HG02623 (cell line): ENCODE data around the gene TFAP2A.

Experiments used
- ATAC-seq: cut with Tn5 transposase; IDR thresholded peaks from one replicate; pipeline ENCODE4 v1.9.1; 2021; ENCODE audit warnings: moderate library complexity; ENCODE audit not compliant: unreplicated experiment

Gene TFAP2A

DNA sequence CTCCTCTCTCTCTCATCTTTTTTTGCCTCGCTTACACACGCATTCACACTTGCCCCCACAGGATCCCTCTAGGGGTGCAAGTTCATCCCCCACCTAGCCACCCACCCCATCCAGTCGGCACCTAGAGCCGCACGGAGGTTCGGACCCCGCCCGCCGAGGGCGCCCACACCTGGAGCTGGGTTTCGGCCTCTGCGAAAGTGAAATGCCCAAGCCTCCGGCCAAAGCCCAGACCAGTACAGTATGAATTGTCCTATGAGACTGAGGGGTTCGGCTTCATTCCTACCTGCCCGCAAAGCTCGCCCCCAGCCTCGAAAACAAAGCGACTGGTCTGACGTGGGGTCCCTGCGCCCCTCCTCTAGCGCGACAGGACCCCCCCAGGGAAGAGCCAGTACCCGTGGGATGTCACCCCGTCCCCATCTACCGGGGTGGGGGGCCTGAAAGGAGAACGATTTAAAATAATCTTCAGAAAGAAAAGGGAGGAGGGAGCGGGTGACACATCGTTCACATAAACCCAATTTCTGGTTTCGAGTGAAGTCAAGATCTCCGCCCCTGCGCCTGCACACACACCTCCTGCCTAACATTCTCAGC is 1.5 kb downstream of the TFAP2A start:
- no peak for ATAC-seq

DNA sequence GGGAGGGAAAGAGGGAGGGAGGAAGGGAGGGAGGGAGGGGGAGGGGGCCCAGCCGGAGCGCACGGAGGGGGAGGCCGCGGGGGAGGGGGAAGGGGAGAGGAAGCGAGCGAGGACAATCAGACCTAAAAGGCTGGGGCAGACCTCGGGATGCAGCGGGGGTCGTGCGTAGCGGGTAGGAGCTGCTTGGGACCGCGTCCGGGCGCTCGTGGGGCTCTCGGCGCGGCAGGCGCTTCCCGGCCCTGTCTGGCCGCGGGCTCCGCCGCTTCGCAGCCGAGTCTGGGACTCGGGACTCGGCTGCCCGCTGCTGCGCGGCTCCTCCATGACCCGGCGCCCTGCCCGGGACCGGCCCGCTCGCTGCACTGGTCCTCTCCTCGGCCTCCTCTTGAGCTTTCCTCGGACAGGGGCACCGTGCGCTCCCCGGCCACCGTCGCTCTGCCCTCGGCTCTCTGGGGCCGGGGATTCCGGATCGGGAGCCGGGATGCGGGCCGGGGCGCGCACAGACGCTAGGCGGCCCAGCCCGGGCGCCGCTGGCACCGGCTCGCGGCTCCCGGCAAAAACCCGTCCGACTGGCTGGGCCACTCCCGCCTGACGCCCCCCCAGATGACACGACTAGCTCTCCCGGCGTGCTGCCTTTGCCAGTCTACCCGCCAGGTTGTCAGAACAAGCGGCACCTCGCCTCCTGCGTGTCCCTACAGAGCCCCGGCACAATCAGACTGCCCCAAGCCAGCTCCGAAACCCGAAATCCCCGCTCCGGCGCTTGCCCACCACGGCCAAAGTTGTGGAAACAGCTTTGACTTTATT is 2.2 kb downstream of the TFAP2A start:
- ATAC-seq: peak; percentile 27

DNA sequence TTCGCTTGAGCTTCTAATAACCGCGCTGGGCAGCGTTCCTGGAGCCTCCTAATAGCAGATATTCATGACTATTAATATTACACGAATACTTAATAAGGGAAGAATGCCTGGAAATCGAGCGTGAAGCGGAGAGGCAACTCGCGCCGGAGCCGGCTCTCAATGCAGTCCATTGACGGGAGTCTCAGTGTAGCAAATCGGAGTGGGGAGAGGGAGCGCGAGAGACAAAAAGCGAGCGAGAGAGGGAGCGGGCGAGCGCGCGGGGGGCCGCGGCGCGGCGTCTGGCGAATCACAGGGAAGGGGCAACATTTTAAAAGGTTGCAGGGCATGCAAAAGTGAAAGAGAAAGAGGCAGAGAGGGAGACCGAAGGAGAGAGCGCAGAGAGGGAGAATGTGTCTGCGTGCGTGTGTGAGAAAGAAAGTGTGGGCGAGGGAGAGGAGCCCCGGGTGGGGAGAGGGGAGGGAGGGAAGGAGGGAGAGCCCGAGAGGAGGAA is 2.9 kb downstream of the TFAP2A start:
- peak; percentile 54 for ATAC-seq

DNA sequence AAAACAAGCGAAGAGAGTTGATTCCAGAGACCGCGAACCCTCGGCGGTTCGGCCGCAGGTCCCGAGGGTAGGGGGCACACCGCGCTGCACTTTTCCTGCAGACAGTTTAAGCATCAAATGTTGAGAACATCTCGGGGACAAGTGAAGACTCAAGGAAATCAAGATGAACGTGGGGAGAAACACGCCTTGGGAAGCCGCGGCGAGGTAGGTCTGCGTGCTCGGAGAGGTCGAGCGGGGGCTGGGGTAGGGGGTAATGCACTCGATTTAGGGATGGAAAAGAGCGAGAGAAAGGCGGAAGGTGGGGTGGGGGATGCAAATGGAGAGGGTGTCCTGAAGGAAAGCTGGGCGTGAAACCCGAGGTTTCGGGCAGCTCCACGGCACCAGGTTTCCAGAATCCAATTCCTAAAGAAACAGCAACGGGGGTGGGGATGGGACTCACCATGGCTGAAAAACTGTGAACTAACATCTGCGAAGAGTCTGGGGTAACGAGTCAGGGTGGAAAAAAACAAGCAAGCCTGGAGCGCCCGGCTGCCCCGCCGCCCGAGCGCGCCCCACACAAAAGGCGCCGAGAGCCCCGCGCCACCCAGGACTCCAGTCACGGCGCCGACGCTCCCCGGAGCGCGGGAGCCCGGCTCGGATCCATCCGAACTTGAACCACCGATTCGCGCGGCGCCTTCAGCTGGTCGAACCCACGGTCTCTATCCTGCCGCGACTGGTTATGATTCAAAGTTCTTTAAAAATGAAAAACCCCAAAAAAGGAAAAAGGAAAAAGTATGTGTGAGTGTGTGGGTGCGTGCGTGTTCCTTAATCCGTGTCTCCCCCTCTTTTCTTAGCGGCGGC is 3.5 kb downstream of the TFAP2A start:
- no peak for ATAC-seq

DNA sequence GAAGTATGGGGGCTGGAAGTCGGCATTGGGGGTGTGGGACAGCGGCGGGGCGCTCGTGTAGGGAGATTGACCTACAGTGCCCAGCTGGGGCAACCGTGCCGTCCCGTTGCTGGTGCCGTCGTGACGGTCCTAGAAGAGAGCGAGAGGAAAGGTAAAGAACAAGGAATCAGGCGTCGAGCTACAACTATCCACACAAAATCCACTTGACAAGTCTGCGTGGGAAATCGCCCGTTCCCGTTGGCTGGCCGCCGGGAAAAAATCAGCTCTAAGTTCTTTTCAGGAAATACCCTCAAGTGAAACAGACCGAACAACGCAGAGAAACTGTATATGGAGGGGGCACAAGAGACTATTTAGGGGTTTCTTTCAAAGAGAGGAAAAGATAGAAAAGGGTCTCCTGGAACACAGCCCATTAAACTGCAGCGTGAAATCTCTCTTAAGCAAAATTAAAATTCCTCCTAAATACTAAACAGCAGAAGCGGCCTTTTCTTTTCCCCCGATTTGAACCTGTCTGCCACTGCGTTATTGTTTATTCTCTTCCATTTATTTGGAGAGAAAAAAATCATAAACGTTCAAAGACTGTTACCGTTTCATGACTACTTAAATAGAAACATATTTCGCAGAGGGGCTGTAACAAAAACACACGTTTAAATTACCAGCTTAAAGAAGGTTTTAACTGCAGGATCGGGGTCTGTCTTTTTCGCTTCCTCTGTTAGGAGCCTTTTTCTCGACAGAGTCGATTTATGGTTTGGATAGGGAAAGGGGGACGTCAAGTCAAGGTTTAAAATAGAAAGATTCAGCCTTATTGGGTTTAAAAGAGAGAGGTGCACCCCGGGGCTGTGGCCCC is 4.4 kb downstream of the TFAP2A start:
- no peak for ATAC-seq

DNA sequence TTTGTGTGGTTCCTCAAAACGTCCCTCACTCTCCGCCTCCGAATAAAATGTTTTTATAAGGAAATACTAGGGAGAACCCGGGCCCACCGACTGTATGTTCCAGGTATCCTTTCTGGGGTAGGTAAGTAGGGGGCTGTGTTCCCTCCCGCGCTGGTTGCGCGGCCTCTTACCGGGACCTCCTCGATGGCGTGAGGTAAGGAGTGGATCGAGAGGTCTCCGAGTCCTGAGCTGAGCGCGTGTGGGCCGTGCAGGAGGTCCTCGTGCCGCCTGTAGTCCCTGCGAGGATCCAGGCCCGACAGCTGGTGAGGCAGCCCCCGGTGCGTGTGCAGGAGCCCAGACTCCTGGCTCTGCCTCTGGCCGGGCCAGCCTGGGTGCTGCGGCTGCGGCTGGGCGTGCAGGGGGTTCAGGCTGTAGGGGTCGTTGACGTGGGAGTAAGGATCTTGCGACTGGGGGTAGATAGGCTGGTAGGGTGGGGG is 5.1 kb downstream of the TFAP2A start:
- no peak for ATAC-seq

DNA sequence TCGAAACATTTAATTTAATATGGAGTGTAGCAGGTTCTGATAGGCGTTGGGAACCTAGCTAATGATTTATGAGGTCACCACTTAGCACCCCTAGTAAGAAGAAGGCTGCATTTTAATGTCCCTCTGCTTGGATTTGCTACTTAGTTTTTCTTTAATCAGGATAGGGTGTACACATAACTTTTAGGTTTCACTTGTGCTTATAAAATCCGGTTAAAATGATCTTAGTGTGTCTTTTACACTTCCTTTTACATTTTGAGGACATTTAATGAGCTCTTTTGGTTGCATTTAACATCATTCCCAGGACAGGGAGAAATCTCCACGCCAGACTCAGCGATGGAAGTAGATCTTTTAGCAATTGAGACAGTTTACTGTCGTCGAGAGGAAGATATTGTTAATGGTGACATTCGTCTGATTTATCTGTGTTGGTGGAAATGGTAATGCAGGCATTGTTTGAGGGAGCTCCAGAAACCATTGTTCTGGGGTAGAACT is 5.6 kb downstream of the TFAP2A start:
- no peak for ATAC-seq

DNA sequence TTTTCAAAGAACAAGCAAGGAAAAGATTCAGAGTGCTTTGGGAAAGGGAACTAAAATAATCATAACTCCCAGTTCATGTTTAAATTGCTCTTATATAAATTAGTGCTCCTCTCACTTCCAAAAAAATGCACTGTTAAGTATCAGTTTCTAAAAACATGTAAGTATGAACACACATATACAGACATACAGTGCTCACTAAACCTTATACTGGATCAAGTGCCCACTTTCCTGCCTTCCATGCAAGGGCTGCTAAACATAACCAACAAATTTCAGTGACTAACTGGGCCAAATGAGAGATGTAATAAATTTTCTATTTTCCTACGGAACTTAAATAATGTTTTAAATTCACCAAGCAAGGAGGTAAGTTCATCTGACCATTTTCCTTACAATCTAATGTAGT is 6.4 kb downstream of the TFAP2A start:
- no peak for ATAC-seq

DNA sequence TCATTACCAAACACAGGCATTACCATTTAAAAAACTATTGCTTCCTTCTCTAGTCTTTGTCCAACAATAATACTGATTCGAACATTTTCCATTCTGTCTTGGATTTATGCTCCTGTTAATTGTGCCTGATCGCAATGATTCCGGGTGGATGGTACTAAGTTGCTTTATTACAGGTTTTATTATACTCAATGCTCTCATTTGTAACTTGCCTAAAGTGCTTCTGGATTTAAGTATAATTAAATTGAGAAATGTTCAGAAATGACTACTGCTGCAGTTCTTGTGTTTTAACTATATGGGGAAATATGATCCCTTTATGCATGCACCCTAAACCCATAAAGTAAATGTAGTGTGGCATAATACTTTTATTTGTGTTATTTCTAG is 7.2 kb downstream of the TFAP2A start:
- ATAC-seq: no peak

DNA sequence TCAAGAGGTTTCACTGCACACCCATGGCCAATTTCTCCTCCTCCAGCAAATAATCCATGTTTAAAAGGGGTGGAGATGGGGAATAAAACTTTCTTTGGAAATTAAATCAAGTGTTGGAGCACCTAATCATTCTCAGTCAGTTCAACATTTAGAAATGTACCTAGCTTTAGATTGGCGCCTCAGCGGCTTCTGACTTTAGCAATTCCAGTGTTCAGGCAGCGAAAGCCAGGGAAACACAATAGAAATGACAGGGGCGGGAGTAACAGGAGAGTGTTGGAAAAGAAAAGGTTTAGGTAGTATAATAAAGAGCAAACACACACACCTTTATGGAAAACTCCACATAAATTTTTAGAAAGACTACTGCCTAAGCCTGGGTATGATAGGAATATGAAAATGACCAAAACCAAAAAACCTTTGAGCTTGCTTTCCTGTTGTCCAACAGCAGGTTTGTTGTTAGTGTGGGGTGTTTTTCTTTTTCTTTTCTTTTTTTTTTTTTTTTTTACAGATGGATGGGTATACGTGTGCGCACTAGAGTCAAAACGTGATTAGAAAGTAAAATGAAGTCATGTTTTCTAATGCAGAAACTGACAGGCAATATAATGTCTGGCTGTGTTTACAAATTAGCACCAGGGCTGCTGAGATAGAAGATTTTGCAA is 7.7 kb downstream of the TFAP2A start:
- no peak for ATAC-seq

DNA sequence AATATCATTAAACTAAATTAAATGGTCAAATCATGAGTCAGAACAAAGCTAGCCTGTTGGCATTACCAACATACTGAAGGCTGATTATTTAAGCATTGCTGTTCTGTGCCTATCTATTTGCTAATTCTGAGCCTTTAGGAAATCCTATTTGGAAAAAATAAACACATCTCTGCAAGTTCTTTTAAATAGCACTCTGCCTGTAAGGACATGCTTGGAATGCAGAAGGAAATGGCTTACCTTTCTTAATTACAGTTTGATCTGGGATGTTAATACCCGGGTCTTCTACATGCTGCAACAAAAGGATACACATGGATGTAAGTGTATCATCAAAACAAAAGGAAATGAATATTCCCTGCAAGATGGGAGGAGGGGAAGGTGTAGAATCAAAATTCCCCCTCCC is 8.3 kb downstream of the TFAP2A start:
- no peak for ATAC-seq

DNA sequence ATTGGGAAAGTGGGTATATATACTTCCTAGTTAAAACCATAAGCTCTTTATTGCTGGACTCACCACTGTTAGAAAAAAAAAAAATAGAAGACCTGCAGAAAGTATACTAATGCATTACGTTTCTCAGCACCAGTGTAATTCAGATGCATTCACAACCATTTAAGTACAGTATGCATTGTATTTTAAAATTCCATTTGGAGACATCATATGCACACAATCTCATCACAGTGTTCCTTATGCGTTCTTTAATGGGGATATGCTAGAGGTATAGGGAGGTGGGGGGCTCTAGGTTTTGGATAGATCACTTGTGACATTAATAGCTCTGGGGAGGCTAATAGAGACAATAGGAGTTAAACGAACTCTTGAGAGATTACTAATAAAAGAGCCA is 9.4 kb downstream of the TFAP2A start:
- no peak for ATAC-seq

DNA sequence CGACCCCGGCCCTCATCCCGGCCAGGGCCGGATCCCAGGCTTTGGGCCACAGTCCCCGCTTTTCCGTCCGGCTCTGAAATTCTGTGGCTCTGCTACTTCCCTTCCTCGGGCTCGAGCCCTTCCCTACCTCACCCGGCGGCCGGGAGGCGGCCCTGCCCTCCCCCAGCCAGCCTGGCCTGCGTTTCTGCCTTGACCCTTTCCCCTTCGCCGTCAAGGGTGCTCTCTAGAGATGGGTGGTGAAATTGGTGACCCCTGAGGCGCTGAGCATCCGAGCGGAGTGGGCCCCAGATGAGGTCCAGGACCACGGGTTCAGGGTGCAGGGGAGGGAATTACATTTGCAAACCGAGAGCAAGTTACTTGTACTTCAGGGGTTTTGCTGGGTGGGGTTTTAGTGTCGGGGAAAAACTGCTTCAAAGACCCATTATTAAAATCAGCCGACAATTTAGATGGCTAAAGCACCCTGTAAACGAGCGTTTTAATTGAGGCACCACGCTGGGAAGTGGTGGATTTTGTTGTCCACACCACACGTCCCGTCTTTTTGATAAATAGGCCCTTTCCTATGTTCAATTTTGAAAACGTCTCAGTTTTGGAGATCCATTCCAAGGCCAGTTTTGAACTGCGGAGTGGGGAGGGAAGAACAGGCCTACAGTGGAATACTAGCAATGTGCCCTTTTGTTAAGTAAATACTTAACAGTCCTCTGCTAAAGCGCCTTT is 9.9 kb downstream of the TFAP2A start:
- ATAC-seq: no peak

DNA sequence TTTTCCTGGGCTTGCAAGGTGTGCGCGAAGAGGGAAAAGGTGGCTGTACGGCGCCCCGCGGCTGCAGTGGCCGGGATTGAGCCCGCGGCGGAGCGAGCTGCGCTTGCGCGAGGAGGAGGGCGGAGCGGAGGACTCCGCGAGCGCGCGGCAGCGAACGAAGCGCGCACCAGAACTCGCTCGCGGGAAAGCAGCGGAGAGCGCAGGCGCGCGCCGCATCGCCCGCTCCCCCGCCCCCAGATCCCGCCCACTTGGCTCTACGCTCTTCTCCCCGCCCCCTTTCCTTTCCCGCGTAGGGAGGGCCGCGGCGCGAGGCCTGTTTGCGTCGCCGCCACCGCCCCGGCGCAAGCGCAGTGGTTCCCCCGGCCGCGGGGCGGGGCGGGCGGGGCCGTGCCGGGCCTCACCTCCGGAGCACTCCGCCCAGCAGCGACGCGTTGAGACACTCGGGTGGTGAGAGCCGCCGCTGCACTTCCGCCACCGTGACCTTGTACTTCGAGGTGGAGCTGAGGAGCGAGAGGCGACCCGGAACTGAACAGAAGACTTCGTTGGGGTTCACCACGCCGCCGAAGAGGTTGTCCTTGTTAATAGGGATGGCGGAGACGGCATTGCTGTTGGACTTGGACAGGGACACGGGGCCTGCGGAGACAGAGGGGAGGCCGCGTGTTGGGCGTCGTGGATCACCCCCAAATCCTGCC is 10.6 kb downstream of the TFAP2A start:
- peak; percentile 93 for ATAC-seq

DNA sequence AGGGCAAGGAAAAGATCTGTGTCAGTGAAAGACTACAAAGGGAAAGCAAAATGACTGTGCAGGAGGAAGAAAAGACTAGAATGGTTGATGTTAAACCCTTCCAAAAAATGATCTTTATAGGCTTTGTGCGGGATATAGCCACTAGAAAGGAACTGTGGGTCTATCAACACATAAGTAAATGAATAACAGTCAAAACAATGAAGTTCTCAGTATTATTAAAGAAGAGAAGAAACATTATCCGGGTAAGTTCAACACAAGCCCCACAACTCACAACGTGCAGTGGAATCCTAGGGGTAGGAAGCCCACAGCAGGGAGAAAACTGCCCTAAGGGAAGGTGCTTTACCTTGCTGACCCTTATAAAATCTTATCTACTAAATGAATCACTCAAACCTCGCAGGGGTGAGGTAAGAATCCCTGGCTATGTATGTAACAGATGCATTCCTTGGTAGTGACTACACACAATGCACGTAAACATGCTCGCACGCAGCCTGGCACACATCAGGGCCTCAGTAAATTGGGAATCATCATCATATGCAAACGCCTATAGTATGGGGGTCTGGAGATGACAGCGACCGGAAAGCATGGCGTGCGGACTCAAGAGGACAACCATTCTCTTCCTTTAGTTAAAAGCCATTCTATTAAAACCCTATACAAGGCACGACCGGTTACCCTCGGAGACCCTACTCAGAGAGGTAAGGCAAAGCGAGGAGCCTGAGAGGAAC is 11.3 kb downstream of the TFAP2A start:
- ATAC-seq: peak; percentile 14

DNA sequence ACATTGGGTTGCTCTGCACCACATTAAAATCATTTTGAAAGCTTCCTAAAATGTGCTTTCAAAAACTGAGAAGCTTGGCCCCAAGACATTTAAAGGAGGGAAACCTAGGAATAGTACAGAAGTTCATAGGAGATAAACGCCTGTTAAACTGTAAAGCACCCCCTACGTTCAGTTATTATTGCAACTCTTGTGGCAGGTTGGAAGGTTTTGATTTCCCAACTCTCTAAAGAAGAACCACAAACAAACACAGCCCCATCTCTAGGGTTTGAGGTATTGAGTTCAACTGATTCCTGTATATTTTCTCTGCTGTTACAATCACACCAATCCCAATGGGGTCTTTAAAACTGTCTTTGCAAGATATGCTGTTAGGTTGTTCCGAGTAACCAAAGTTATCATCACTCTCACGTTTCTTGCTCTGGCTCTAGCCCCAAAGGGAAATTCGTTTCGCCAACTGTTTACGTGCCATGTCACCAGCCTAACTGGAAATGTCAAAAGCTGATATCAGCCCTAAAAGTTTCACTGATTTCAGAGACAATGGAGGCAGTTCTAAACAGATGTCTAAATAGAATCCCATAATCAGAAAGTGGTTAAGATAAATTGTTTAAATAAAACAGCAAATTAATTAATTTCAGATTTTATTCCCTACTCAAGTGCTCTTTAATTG is 12.1 kb downstream of the TFAP2A start:
- ATAC-seq: no peak

DNA sequence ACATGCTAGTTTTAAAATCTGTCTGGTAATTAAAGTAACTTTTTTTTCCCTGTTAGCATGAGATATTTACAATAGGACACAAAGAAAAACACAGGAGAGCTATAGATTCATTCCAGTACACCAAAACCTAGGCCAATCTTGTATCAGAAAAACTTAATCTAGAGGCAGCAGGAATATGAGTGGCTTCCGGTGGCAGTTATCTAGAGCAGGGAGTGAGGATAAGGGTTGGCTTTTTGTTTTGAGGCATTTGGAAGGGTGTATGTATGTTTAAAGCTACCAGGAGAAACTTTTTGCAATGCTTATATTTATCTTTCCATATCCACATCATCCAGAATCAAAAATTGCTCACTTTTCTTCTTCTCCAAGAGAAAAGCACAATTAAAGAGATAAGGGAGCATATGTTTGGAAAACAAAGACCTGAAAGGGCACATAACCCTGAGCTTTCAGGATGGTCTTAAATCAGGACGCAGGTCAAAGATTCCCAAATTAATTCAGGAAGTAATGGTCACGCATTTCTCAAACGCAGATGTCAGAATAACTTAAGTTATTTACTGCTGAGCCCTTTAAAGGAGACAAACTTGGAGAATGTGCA is 13.1 kb downstream of the TFAP2A start:
- ATAC-seq: no peak
